ENCODE measurements around the gene NDUFS5.

- TF ChIP-seq RARB (CRISPR knock-in tag; IDR thresholded peaks at IDR 0.05) (no peak), GLIS3 (CRISPR knock-in tag; IDR thresholded peaks at IDR 0.05) (no peak), TCF4 (CRISPR knock-in tag; IDR thresholded peaks at IDR 0.05; ENCODE audit: borderline replicate concordance) (no peak), PPARA (CRISPR knock-in tag; IDR thresholded peaks at IDR 0.05; ENCODE audit: borderline replicate concordance) (no peak), ZFP3 (CRISPR knock-in tag; IDR thresholded peaks at IDR 0.05) (no peak), PATZ1 (CRISPR knock-in tag; IDR thresholded peaks at IDR 0.05; ENCODE audit: borderline replicate concordance) (no peak)
These were observed 22.4 kb upstream of the NDUFS5 start for GRCh38 chr1:39003794-39004193.

Measured in SK-N-SH treated with all-trans-retinoic acid at 6 μM for 48 hours (cell line).